Inflammatory macrophage treated with lipopolysaccharide for 4 hours (primary cell): Measurements from ENCODE around the gene PIK3R3.

Experiments used
- DNase-seq: peaks from one replicate; pipeline ENCODE4 v3.0.0-alpha.2; 2020

Gene PIK3R3

DNA sequence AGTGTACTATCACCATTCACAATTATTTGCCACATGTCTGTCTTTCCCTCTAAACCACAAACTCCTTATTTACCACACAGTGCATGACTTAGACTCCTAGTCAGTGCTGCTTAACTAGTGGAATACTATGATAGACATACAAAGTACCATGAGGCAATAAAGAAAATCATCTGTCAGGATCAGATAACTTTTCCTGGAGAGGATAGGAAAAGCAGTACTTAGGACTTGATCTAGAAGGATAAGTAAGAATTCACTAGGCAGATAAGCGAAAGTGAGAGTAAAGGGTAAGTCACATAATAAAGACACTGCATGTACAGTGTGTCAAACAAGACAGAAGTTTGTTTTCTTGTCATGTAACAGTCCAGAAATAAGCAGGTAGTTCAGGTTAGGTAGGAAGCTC is 21.3 kb upstream of the PIK3R3 start:
- DNase-seq, result no peak

DNA sequence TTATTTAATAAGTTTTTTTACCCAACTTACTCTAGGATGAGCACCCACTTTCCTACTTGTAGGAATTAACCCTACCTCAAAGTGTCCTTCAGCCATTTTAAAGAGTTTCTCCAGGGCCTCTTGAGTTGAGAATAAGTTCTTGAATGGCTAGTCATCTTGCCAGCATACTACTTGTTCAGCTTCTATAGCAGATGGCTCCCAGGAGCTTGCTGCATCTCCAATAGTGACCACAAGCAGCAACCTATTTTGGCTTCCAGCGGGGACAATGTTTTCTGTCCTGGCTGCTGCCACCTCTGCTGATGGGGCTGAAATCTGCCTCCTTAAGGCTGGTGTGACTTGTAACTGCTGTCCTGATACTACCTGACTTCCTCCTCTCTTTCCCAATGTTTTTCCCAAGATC is 20.8 kb upstream of the PIK3R3 start:
- no peak for DNase-seq

DNA sequence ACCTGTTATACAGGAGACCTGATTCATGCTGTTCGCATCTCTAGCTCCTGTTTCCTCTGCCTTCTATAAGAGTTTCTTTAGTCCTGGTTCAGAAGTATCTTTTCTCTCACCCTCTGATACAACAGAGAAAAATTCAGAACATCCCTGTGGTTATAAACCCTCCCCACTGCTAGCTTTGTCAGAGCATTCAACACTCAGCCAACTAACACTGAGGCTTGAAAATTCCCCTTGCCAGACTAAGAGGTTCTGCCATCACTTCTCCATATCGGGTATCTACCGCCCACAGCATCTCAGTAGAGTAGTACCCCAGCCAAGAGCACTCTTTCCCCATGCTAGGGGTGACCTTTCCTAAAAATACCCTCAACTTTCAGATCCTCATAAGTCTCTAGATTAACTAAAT is 19.6 kb upstream of the PIK3R3 start:
- DNase-seq, result peak; percentile 32

DNA sequence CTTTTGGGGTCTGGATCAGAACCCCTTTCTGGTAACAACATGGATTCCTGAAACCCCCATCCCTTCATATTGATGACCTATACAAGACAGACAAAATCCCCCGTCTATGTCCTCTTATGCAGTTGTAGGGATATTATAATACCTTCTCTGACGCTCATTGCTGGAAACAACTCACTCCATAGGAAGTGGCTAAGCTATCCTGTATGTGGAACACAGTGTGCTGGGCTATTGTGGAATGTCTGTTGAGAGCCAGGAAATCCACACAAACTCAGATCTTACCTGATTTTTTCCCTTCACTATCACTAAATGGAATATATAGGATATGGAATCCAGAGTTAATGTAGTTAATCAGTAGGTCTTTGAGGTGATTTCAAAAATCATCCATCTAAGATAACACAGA is 17.7 kb upstream of the PIK3R3 start:
- DNase-seq, result no peak

DNA sequence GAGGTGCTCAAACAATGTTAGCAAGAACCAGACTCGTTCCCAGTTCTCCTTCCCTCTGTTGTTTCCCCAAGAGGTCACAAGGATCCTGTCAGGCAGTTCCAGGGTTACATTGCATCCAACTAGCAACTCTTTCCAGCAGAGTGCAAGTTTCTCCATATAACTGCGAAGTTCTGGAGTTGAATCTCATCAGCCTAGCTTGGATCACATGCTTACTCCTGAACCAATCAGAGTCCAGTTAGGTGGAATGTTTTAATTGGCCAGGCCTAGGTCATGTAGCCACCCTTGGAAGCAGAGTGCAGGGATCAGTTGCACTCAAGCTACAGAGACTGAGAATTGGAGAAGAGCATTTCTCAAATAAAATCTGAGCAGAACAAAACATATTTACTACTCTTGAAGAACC is 15.9 kb upstream of the PIK3R3 start:
- DNase-seq, result no peak

DNA sequence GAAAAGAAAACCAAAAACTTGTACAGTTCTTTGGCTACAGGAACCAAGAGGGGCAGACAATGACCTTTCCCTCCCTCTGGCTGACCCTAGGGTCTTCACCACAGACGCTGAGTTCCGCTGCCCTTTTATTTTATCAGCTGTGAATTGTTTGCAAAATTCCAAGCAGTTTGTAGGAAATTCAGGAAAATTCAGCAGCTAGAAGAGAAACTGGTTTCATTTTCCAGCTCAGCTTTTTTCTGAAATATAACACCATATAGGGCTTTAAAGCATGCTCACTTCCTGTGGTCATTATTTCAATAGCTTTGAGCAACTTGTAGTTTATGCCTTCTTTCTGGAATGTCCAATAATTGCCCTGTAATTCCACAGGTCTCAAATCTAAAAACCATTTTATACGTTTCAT is 5.5 kb upstream of the PIK3R3 start:
- DNase-seq, result no peak

DNA sequence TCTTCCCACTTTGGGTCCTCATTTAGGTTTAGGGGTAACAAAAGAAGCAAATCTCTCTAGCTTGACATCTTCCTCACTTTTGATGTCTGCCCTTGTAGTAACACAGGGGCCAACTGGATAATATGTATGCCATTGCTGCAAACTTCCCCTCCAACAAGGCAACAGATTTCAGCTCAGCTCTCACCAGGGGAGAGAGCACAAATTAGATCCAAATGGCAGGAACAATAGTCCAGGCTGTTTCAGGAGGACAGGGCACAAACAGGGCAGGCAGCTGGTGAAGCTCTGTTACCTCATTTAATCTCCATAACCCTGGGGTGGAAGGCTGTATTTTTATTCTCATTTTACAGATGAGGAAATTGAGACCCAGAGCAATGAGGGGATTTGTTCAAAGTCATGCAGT is 4.3 kb upstream of the PIK3R3 start:
- DNase-seq, result no peak

DNA sequence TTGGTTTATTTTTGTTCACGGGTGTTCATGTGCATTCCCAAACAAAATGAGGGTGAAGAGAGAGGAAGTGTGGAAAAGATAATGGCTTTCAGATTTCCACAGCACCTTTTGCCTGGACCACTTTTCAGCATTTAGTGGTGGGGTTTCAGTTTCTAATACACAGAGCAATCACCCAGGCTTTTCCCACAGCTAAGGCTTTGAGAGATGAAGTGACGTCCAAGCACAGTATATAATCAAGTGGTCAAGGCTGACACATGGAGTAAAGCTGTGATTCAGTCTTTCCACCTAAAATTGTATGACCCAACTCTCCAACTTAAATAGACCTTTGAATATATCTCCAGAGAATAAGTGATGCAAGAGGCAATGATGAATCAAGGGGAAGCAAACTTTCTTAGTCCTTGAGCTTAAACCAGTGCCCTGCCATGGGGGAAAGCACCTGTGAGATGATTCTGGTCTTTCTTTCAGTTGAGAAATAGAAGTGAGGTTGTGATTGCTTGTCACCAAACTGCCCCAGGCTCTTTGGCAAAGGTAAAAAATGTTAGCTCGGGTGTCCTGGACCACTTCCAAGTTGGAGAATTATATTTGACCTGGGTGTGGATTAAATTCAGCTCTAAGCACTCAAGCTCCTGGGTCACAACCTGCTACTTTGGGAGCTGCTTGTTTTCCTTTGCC is 2.4 kb upstream of the PIK3R3 start:
- DNase-seq, result peak; percentile 55

DNA sequence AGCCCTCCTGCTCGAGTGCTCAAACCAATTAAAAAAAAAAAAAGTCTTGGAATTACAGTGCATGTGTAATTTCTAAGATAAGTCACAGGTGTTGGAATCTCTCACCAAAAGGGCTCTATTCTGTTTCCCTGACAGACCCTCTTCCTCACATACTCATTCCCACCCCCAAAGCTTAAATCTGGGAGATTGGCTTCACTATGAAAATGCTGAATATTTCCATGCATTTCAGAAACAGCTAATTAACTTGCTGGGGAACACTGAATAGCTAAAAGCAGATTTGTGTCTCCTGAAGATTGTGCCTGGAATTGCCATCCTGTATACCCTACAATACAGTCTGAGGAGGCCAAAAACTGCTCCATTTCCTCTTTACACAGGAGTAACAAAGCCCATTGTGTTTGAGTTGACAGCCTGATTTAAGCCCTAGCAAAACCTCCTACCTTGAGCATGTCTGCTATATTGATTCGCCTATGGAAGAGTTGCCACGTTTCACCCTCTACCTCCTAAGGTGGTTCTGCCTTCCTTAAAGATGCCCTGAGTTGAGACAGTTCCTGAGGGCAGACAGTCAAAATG is 1.4 kb upstream of the PIK3R3 start:
- no peak for DNase-seq

DNA sequence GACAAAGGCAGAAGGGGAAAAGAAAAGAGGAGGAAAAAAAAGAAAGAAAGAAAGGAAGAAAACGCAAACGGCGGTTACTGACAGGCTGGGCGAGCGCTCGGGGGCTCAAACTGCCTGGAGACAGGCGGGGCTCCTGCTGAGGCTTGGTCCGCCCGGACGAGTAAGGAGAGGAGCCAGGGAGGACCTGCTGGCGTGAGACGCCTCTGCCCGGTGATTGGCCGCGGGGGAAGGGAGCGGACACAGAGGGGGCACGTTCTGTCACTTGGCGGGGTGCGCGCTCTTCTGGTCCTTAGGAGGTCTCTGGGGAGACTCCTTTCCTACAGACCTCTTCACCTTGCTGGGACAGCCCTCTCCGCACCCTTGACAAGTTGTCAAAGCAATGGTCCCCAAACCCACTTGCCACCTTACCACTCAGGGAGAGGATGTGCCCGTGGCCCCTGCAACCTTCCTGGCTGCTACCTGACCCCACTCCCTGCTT is 791 bp upstream of the PIK3R3 start:
- no peak for DNase-seq

DNA sequence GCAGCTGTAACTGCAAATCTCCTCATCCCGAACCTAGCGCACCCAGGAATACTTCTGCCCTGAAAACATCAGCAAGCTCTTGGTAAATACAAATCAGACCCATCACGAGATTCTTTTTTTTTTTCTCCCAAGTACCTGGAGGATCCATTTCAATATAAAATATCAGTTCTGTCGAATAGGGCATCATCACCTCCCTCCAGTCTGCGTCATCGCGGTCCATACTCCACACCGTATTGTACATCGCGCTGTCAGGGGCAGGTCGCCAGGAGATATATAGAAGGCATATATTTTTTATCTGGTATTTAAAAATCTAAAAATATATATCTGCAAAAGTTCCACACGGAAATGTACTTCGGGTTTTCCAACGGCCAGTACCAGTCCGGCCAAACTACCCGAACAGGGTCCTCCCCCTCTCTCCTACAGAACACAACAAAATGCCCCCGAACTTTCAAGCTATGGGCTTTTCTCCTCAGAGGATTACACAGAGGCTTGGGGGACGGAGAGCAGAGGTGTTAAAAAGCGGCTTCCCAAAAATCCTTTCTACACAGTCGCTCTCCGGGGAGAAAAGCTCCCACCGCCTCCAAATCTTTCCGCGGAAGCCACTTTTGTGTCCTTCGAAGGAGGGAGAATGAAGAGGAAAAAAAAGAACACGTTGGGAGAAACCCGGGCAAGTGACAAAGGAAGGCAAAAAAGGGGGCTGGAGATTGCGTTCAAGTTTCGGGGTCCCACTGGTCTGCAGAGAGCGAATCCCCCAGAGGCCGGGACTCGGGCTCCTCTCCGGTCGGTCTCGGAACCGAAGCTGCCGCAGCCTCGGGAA is 509 bp downstream of the PIK3R3 start:
- no peak for DNase-seq

DNA sequence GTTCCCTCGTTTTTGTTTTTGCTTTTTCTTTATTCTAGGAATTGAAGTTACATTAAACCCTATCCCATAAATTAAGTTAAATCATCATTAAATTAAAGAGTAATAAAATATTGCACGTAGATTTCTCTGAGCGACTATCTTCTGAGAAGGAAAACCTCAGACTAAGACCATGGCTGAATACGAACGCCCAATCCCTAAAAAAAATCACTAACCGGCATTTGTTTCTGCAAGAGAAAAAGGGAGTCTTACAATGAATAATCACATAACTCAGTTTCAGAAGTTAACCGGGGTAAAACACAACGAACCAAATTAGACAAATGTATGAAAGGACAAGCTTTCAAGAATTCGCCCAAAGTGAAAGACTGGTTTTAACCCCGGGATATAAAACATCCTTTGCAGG is 1.3 kb downstream of the PIK3R3 start:
- DNase-seq, result no peak

DNA sequence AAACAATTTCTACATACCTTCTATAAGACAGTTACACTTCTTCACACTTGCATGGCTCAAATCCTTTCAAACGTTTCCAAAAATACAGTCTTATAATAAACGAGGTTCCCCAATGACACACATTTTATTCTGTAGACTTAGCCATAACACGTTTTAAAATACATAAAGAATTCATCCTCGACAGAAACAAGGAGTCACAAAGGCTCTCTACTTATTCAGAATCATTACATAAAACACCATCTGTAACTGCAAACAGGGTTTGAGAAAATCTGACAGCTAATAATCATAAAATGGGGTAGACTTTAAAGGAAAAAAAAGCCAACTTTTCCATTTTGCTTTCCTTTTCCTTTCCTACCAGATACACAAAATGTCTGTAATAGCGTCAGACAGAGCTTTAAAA is 1.8 kb downstream of the PIK3R3 start:
- no peak for DNase-seq

DNA sequence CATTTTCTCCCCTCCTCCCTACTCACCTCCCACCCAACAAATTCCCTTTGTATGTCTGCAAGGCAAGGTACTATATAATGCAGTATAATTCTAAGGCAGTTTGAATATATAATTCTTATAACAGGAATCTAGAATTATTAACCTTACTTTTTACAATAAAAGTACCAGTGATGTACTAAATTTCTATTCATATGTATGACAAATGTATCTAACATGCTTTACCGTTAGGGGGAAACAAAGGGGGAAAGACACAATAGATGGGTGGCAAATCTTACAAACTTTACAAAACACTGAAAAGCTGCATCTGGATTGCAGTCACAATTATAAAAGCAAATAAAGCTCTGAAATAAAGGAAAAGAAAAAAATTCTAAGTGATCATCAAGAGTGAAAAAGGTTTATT is 2.3 kb downstream of the PIK3R3 start:
- no peak for DNase-seq

DNA sequence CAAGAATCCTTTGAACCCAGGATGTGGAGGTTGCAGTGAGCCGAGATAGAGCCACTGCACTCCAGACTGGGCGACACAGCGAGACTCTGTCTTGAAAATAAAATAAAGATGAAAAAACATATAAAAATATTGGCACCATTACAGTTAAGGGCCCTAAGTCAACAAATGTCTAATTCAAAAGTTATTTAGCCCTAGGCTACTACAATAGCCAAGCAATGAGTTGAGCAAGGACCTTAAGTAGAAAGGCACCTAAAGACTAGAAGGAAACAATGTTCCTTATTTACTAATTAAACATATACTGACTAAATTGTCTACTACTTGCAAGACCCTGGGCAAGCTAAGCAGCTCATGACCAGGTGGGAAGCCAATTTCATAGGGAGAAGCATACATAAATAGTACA is 4.1 kb downstream of the PIK3R3 start:
- DNase-seq, result no peak

DNA sequence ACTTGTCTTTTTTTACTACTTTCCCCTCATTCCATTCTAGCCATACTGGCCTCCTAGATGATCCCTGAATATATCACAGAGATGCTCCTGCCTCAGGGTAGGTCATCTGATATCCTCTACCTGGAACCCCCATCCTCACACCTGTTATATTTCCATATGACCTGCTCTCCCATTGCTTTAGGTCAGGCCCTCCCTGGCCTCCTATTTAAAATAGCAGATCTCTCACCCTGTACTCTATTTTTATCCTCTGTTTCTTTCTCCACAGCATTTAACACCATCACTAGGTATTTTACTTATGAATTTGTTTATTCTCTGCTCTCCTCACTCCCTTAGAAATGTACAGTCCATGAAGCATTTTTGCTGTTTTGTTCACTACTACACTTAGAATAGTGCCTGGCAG is 13.6 kb downstream of the PIK3R3 start:
- no peak for DNase-seq

DNA sequence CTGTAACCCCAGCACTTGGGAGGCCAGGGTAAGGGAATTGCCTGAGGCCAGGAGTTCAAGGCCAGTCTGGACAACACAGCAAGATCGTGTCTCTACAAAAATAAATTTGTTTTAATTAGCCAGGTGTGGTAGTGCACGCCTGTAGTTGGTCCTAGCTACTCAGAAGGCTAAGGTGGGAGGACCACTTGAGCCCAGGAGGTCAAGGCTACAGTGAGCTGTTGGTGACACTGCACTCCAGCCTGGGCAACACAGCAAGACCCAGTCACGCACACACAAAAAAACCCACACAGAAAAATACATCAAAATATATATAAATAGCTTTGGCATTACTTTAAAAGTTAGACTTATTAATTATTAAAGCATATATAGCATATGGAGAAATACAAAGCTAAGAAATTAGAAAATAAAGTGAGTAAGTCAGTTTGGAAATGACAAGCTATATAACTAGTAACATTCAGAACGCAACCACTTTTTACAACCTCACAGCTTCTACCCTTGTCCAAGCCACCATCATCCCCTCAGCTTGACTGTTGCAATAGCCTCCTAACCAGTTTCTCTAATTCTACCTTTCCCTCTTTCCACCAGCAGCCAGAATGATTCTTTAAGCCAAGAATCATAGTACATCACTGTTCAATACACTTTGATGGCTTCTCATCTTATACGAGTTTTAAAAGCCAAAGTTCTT is 14.5 kb downstream of the PIK3R3 start:
- no peak for DNase-seq

DNA sequence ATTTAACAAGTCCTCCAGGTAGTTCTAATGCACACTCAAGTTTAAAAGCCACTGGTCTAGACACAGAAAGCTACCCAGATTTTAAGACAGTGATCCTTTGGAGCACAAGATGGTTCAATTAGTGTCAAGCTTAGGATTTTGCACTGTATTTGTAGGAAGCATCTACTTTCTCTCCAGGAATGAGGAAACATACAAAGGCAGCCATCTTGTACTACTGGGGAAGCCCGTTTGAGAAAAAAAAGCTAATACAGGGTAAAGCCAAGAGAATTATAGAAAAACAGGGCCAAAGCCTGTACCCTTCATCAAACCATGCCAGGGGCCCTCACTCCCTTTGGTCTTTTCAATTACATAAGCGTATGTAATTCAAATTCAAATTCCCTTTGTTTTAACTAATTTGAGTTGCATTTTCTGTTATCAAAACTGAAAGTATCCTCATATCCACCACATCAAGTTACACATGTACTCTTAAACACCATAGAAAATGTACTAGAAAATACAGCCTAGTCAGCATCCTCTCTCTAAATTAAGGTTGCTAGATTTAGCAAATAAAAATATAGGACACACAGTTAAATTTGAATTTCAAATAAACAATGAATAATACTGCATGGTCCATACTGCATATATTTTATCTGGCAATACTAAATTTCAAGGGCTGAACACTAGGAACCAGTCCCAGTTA is 17.4 kb downstream of the PIK3R3 start:
- no peak for DNase-seq

DNA sequence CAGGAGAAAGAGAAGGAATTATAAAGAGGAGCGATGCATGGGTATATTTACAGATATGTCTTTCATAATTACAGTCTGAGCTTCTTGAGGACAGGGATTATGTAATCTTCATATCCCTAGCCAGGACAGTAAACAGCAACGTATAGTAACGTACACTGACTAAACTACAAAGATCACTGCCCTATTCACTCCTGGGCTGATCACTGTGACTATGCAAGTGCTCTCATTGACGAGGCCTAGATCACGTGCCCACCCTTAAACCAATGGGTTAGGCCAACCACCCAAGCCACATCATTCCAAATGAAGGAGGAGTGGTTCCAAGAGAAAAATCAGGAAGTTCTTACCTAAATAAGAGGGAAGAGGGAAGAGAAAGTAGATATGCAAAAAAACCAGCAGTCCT is 18.5 kb downstream of the PIK3R3 start:
- peak; percentile 22 for DNase-seq

DNA sequence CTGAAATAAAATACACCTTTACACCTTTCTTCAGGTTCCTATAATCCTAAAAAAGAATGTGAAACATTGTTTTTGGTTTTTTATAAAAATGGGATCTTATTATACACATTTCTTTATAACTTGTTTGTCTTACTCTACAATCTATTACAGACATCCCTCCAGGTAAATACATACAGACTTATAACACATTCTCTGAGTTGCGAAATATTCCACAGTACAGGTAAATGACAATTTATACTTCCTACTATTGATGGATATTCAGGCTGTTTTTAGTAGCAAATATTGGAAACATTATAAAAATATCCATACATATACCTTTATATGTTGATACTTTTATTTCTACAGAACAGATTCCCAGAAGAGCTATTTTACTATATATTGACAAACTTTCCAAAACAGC is 20.3 kb downstream of the PIK3R3 start:
- DNase-seq, result no peak

DNA sequence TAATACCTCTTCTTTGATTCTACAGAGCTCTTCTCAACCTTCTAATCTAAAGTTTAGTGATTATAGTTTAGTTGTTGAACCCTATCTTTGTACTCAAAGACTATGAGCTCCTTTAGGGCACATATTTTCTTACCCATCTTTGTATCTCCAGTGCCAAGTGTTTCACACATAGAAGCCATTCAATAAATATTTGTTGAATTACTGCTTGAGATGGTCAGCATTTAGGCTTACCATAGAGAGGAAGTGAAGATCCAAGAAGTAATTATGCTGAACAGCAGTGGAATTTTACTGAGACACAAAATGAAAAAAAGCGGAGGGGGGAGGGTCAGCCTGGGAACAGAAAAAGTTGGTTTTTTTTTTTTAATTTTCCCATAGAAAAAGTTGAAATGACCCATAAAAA is 21.9 kb downstream of the PIK3R3 start:
- DNase-seq, result no peak

DNA sequence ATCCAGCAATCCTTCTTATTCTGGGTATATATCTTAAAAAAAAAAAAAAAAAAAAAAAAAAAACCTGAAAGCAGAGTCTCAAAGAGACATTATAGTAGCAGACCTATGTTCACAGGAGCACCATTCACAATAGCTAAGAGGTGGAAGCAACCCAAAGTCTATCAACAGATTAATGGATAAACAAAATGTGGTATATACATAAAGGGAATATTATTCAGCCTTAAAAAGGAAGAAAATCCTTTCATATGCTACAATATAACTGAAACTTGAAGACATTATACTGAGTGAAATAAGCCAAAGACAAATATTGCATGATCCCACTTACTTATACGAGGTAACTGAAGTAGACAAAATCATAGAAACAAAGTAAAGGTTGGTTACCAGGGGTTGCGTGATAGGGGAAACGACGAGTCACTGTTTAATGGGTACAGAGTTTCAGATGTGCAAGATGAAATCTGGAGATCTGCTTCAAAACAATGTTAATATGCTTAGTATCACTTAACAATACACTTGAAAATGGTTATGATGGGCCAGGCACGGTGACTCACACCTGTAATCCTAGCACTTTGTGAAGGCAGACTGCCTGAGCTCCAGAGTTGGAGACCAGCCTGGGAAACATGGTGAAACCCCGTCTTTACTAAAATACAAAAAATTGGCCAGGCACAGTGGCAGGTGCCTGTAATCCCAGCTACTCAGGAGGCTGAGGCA is 29.5 kb downstream of the PIK3R3 start:
- DNase-seq, result no peak
